ENCODE results near the gene TMPRSS11F. TPM values are rescaled to one million over a fixed set of nuclear protein-coding genes. Genes with fewer than 3 reads are reported as not detected.
A peak's percentile ranks its signal among the peaks of the same experiment; 100 is the strongest.

The TMPRSS11F gene
- total RNA-seq, 2 donors from 2014 or later = not detected

DNA sequence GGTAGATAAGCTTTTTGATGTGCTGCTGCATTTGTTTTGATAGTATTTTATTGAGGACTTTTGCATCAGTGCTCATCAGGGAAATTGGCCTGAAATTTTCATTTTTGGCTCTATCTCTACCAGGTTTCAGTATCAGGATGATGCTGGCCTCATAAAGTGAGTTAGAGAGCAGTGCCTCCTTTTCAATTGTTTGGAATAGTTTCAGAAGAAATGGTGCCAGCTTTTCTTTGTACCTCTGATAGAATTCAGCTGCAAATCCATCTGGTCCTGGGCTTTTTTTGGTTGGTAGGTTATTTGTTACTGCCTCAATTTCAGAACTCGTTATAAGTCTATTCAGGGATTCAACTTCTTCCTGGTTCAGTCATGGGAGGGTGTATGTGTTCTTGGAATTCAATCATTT lies 15.6 kb upstream of the TMPRSS11F start:
- Mint-ChIP-seq H3K27me3 (ENCODE audit: low read depth) (no peaks in the 10 kb centered on the region), H3K4me3 (no peak overlapping the region), H3K9me3 (peaks cover 4 to 7% of the 10 kb centered on the region in 2 donors), H3K4me1 (ENCODE audit: low read depth) (no peaks in the 10 kb centered on the region), H3K27ac (no peak overlapping the region), H3K36me3 (ENCODE audit: insufficient read depth in 2 of 2) (no peaks in the 10 kb centered on the region)
- ATAC-seq (replicated peaks in 1 of 2) (no peak), DNase-seq (no peak)

DNA sequence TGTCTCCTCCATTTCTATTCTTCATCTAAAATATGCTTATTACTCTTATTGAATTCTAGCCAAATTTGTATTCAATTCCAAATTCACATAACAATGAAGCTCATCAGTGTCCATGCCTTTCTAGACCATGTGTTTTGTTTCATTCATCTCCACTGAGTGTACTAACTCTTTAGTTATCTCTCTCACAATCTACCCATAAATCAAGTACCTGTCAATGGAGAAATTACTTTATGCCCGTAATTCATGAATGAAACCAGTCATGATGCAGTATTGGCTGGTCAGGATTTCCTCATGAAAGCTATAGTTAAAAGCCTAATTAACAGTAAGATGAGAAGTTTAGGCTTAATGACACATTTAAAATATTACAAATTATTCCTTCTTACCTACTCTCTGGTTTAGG lies 12.2 kb upstream of the TMPRSS11F start:
- H3K4me3 Mint-ChIP-seq = no peak overlapping the region
- no peak for DNase-seq
- no peaks in the 10 kb centered on the region for H3K27me3 Mint-ChIP-seq (ENCODE audit: low read depth)
- no peak overlapping the region for H3K27ac Mint-ChIP-seq
- H3K9me3 Mint-ChIP-seq = no peaks in the 10 kb centered on the region
- H3K4me1 Mint-ChIP-seq (ENCODE audit: low read depth) = no peaks in the 10 kb centered on the region
- H3K36me3 Mint-ChIP-seq (ENCODE audit: insufficient read depth in 2 of 2) = no peaks in the 10 kb centered on the region
- ATAC-seq (replicated peaks in 1 of 2) = no peak

DNA sequence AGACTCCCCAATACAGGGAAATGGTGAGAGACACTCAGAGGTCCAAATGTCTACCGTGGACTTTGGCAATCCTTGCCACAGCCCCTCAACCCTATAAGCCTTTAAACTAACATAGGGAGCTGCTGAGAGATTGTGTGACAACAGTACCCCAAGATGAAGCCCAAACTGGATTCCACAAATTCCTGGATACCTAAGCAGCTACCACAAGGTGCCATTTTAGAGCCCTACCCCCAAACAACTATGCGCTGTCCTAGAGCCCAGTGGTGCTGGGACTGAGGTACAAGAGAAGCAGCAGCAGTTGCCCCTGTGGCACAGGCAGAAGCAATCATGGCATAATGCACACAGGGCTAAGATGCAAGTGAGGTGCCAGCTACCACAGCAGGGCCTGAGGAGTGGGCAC lies 2.7 kb upstream of the TMPRSS11F start:
- H3K9me3 Mint-ChIP-seq = peaks cover 4 to 6% of the 10 kb centered on the region in 2 donors
- H3K4me3 Mint-ChIP-seq = no peak overlapping the region
- no peak for ATAC-seq (replicated peaks in 1 of 2)
- DNase-seq = no peak
- no peaks in the 10 kb centered on the region for H3K36me3 Mint-ChIP-seq (ENCODE audit: insufficient read depth in 2 of 2)
- peaks cover 6% of the 10 kb centered on the region for H3K27me3 Mint-ChIP-seq (ENCODE audit: low read depth)
- no peak overlapping the region for H3K27ac Mint-ChIP-seq
- no peaks in the 10 kb centered on the region for H3K4me1 Mint-ChIP-seq (ENCODE audit: low read depth)

DNA sequence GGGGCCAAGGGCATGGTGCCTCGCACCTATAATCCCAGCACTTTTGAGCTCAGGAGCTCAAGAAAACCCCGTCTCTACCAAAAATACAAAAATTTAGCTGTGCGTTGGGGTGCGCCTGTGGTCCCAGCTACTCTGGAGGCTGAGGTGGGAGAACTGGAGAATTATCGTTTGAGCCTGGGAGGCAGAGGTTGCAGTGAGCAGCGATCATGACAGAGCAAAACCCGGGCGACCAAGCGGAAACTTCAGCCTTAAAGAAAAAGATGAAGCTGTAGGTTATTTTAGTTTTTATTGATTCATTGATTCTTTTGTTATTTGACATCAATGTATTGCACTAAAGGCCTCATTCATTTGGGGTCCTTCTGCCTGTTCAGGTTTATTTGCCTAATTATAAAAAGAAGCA lies 5.4 kb downstream of the TMPRSS11F start:
- no peak overlapping the region for H3K27ac Mint-ChIP-seq
- H3K4me1 Mint-ChIP-seq (ENCODE audit: low read depth) = no peaks in the 10 kb centered on the region
- no peak overlapping the region for H3K4me3 Mint-ChIP-seq
- H3K36me3 Mint-ChIP-seq (ENCODE audit: insufficient read depth in 2 of 2) = no peaks in the 10 kb centered on the region
- DNase-seq (no peak), ATAC-seq (replicated peaks in 1 of 2) (no peak)
- no peaks in the 10 kb centered on the region for H3K27me3 Mint-ChIP-seq (ENCODE audit: low read depth)
- peaks cover 0 to 1% of the 10 kb centered on the region in 2 donors for H3K9me3 Mint-ChIP-seq

DNA sequence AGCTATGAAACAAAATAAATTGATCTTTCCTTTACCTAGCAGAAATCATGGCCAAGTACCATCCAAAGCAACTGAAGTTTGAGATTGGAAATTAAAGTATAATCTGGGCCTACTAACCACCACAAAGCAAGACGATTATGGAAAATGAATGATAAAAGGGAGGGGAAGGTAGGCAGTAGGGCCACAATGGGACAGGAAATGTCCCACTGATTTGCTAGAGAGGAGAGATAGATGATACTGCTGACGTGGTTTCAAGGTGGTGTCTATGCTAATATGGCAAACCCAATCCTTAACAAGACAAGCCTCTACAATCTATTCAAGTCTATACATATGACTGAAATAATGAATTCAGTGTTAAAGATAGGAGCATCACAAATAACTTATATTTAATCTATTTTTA lies 6.1 kb downstream of the TMPRSS11F start:
- Mint-ChIP-seq H3K36me3 (ENCODE audit: insufficient read depth in 2 of 2) (no peaks in the 10 kb centered on the region), H3K27me3 (ENCODE audit: low read depth) (no peaks in the 10 kb centered on the region), H3K4me1 (ENCODE audit: low read depth) (no peaks in the 10 kb centered on the region), H3K4me3 (no peak overlapping the region), H3K9me3 (peaks cover 0 to 1% of the 10 kb centered on the region in 2 donors), H3K27ac (no peak overlapping the region)
- no peak for ATAC-seq (replicated peaks in 1 of 2)
- no peak for DNase-seq

DNA sequence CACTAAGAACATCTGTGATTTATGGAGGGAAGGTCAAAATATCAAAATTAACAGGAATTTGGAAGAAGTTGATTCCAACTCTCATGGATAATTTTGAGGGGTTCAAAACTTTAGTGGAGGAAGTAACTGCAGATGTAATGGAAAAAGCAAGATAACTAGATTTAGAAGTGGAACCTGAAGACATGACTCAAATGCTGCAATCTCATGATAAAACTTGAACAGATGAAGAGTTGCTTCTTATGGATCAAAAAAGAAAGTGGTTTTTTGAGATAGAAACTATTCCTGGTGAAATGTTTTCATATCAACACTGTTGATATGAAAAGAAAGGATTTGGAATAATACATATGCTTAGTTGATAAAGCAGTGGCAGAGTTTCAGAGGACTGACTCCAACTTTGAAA lies 9.7 kb downstream of the TMPRSS11F start:
- DNase-seq (no peak), ATAC-seq (replicated peaks in 1 of 2) (no peak)
- H3K27ac Mint-ChIP-seq = peak overlapping the region; percentile 26

DNA sequence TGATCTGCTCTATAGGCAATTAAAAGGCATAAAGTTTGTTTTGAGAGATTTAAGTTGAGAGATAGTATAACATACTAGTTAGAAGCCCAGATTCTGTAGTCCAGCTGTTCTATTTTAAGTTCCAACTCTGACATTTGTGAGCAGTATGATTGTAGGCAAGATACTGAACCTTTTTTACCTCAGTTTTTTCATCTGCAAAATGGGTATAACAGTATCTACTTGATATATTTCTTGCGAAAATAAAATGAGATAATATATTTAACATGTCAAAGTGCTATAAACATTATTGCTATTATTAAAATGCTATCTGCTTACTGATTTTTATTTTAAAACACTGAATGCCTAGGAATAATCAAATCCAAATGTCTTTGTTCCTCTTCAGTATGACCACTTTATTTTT lies 19.2 kb downstream of the TMPRSS11F start:
- no peak for DNase-seq
- H3K4me1 Mint-ChIP-seq (ENCODE audit: low read depth) = no peaks in the 10 kb centered on the region
- H3K9me3 Mint-ChIP-seq = peaks cover 3 to 6% of the 10 kb centered on the region in 2 donors
- H3K27me3 Mint-ChIP-seq (ENCODE audit: low read depth) = no peaks in the 10 kb centered on the region
- no peaks in the 10 kb centered on the region for H3K36me3 Mint-ChIP-seq (ENCODE audit: insufficient read depth in 2 of 2)
- H3K4me3 Mint-ChIP-seq = no peak overlapping the region
- H3K27ac Mint-ChIP-seq = no peak overlapping the region
- ATAC-seq (replicated peaks in 1 of 2) = no peak

More for the DNA sequence above, 9.7 kb downstream of the TMPRSS11F start:
- no peaks in the 10 kb centered on the region for H3K4me1 Mint-ChIP-seq (ENCODE audit: low read depth)
- no peaks in the 10 kb centered on the region for H3K36me3 Mint-ChIP-seq (ENCODE audit: insufficient read depth in 2 of 2)
- H3K9me3 Mint-ChIP-seq = peaks cover 0 to 1% of the 10 kb centered on the region in 2 donors
- H3K4me3 Mint-ChIP-seq = no peak overlapping the region
- H3K27me3 Mint-ChIP-seq (ENCODE audit: low read depth) = no peaks in the 10 kb centered on the region

DNA sequence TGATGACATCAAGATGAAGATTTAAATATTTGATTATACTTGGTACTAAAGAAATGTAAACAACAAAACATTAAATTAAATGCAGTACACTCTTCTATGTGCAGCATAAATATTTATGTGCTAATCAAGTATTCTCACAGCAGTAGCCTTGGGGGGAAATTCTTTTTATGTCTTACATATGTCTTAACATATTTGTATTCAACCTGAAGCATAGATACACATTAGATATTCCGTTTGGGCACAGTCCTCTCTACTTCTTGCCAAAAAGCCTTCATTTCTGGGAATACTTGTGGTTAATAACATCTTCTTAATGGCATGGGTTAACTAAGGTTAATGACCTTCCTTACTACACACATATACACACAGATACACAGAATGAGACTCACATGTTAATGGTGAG lies 19.8 kb downstream of the TMPRSS11F start:
- ATAC-seq (replicated peaks in 1 of 2) (no peak), DNase-seq (no peak)
- peaks cover 3 to 6% of the 10 kb centered on the region in 2 donors for H3K9me3 Mint-ChIP-seq
- H3K4me3 Mint-ChIP-seq = no peak overlapping the region
- H3K36me3 Mint-ChIP-seq (ENCODE audit: insufficient read depth in 2 of 2) = no peaks in the 10 kb centered on the region
- no peaks in the 10 kb centered on the region for H3K4me1 Mint-ChIP-seq (ENCODE audit: low read depth)
- H3K27ac Mint-ChIP-seq = no peak overlapping the region
- H3K27me3 Mint-ChIP-seq (ENCODE audit: low read depth) = no peaks in the 10 kb centered on the region

DNA sequence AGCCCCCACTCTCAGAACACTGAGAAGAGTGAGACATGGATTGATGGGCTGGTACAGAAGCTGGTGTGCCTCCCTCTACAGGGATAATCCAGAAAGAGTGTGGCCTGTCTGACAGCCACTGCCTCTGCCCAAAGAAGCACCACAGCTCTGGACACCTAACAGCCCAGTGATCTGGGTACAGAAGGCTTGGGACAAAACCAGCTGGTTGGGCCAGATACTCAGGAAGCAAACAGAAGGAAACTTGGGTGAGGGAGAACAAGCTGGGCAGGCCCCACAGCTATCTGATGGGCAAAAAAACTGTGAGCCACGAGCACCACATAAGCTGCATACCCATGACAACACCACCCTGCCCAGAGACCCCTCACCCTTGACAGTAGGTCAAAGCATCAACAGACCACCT lies 46.9 kb downstream of the TMPRSS11F start:
- H3K9me3 Mint-ChIP-seq = peaks cover 2 to 4% of the 10 kb centered on the region in 2 donors
- H3K4me3 Mint-ChIP-seq = no peak overlapping the region
- DNase-seq = no peak
- ATAC-seq (replicated peaks in 1 of 2) = no peak
- H3K36me3 Mint-ChIP-seq (ENCODE audit: insufficient read depth in 2 of 2) = no peaks in the 10 kb centered on the region
- no peak overlapping the region for H3K27ac Mint-ChIP-seq
- no peaks in the 10 kb centered on the region for H3K4me1 Mint-ChIP-seq (ENCODE audit: low read depth)
- H3K27me3 Mint-ChIP-seq (ENCODE audit: low read depth) = peaks cover 9% of the 10 kb centered on the region

DNA sequence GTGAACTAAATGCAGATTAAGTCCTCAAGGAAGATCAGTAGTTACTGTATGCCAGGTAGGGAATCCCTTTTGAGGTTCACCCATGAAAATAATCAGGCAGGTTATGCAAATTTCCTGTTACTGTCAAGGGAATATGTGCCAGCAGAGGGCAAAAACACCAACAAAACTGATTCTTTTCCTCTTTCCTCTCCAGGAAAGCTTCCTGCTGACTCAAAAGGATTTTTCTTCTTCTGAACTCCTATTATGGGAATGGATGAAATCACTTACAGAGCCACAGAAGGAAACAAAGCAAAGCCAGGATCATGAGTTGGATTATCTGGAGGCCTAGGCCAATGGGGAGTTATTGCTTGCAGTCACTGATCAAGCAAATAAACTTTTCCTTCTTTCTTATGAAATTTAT lies 49.7 kb downstream of the TMPRSS11F start:
- peaks cover 12% of the 10 kb centered on the region for H3K27me3 Mint-ChIP-seq (ENCODE audit: low read depth)
- no peak overlapping the region for H3K4me3 Mint-ChIP-seq
- H3K27ac Mint-ChIP-seq = no peak overlapping the region
- H3K9me3 Mint-ChIP-seq = peaks cover 0 to 2% of the 10 kb centered on the region in 2 donors
- DNase-seq (no peak), ATAC-seq (replicated peaks in 1 of 2) (no peak)
- H3K36me3 Mint-ChIP-seq (ENCODE audit: insufficient read depth in 2 of 2) = no peaks in the 10 kb centered on the region
- H3K4me1 Mint-ChIP-seq (ENCODE audit: low read depth) = no peaks in the 10 kb centered on the region

DNA sequence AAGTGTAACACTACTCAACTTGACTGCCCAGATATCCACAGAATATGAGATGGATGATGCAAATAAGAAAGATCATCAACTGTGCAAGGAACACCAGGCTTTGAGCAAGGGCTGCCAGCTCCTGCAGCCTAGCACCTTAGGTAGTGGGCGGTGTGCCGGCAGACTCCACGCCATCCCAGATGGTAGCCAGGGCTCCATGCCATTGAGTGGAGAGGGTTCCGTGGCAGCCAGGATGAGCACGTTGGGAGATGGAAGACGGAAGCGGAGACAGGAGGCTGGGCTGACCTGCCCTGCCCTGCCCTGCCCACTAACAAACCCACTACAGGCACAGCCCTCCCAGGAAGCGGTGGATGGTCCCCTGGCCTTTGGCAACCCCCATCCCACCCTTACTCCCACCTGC lies 51.9 kb downstream of the TMPRSS11F start:
- ATAC-seq (replicated peaks in 1 of 2) (no peak), DNase-seq (no peak)
- H3K9me3 Mint-ChIP-seq = peaks cover 0 to 2% of the 10 kb centered on the region in 2 donors
- H3K36me3 Mint-ChIP-seq (ENCODE audit: insufficient read depth in 2 of 2) = no peaks in the 10 kb centered on the region
- H3K27me3 Mint-ChIP-seq (ENCODE audit: low read depth) = peaks cover 12% of the 10 kb centered on the region
- H3K27ac Mint-ChIP-seq = no peak overlapping the region
- no peak overlapping the region for H3K4me3 Mint-ChIP-seq
- no peaks in the 10 kb centered on the region for H3K4me1 Mint-ChIP-seq (ENCODE audit: low read depth)

DNA sequence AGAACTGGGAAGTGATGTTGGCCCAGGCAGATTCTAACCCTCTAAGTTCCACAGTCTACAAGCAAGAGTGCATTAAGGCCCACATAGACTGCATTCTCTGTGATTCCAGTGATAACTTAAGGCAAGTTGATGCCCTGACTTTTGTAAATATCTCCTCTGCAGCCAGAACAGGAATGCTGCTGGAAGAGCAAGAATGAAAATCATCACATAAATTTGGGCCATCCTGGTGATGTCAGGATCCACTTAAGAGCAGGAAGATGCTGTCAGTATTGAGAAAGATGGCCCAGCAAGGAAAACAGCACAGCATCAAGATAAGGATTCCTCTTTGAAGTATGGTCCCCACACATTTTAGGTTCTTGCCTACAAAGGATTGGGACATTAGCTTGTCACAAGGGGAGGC lies 52.4 kb downstream of the TMPRSS11F start:
- H3K36me3 Mint-ChIP-seq (ENCODE audit: insufficient read depth in 2 of 2) = no peaks in the 10 kb centered on the region
- H3K4me1 Mint-ChIP-seq (ENCODE audit: low read depth) = no peaks in the 10 kb centered on the region
- peaks cover 12% of the 10 kb centered on the region for H3K27me3 Mint-ChIP-seq (ENCODE audit: low read depth)
- DNase-seq = no peak
- H3K27ac Mint-ChIP-seq = no peak overlapping the region
- H3K4me3 Mint-ChIP-seq = no peak overlapping the region
- H3K9me3 Mint-ChIP-seq = peaks cover 0 to 2% of the 10 kb centered on the region in 2 donors
- no peak for ATAC-seq (replicated peaks in 1 of 2)

DNA sequence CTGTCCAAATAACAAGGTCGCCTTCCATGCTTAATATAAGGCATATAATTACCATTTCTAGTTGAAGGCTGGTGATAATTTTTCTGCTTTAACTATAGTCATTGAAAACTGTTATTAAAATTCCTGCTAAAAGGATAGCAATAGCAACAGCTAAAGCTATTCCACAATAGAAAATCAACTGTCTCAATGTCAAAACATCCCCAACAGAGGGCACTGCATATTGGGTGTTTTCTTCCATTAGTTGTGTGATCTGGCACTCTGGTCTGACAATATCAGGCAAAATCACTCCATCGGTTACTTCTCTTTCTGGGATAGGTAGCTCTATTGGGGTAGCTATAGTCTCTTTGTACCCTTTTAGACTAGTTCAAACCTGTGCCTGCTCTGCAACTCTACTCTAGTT lies 53.5 kb downstream of the TMPRSS11F start:
- Mint-ChIP-seq H3K27me3 (ENCODE audit: low read depth) (peaks cover 12% of the 10 kb centered on the region), H3K4me3 (no peak overlapping the region), H3K27ac (no peak overlapping the region), H3K36me3 (ENCODE audit: insufficient read depth in 2 of 2) (no peaks in the 10 kb centered on the region), H3K9me3 (peaks cover 0 to 2% of the 10 kb centered on the region in 2 donors), H3K4me1 (ENCODE audit: low read depth) (no peaks in the 10 kb centered on the region)
- ATAC-seq (replicated peaks in 1 of 2) (no peak), DNase-seq (no peak)

DNA sequence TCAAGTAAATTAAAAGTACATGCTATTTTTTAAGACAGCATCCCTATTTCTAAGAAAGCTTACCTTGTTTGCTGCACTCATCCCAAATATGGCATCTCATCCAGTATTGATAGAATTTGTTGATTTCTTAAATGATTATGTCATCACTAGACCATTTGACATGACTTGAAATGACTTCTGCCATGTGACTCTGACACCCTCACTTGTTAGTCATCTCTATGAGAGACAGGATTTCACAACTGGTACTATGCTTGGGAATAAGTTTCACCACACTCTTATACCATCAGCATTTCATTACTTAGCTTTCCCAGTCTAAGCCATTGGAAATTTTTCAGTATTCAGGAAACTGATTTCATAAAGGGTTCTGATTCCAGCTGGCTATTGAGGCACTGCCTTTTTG lies 55.3 kb downstream of the TMPRSS11F start:
- H3K4me1 Mint-ChIP-seq (ENCODE audit: low read depth) = no peaks in the 10 kb centered on the region
- peaks cover 12% of the 10 kb centered on the region for H3K27me3 Mint-ChIP-seq (ENCODE audit: low read depth)
- DNase-seq = no peak
- no peaks in the 10 kb centered on the region for H3K36me3 Mint-ChIP-seq (ENCODE audit: insufficient read depth in 2 of 2)
- H3K27ac Mint-ChIP-seq = no peak overlapping the region
- ATAC-seq (replicated peaks in 1 of 2) = no peak
- peaks cover 0 to 2% of the 10 kb centered on the region in 2 donors for H3K9me3 Mint-ChIP-seq
- no peak overlapping the region for H3K4me3 Mint-ChIP-seq

All from activated T-cell treated with anti-CD3 and anti-CD28 coated beads, Interleukin-2, amount 50 U/mL, for 72 hours (primary cell).